Activated CD4-positive, alpha-beta T cell treated with anti-CD3 and anti-CD28 coated beads, Interleukin-2, amount 10 ng/mL, durations not matched to agents 7 days and 5 days (primary cell): Measurements from ENCODE around the gene WDR48. TPM values are rescaled to one million over a fixed set of nuclear protein-coding genes. Genes with fewer than 3 reads are reported as not detected.

Experiments used
- CTCF ChIA-PET: fragments of 350-600 bp; sonication (Branson Sonifier 250); formaldehyde crosslinking; loops from one replicate; lab custom pipeline; 2021; ENCODE audit warnings: antibody characterized with exemption; lab: Charles Lee
- POLR2A ChIA-PET: fragments of 350-600 bp; sonication (Branson Sonifier 250); formaldehyde crosslinking; loops from one replicate; lab custom pipeline; 2021; ENCODE audit warnings: antibody characterized with exemption; lab: Charles Lee
- DNase-seq: peaks from one replicate; pipeline ENCODE4 v3.0.0-alpha.2; 2020
- H3K27ac Mint-ChIP-seq: one replicate; pipeline ENCODE4 v1.8.0; 2021; ENCODE audit warnings: mild to moderate bottlenecking, moderate library complexity, mixed read lengths
- H3K27me3 Mint-ChIP-seq: one replicate; pipeline ENCODE4 v1.8.0; 2021; ENCODE audit warnings: mixed read lengths
- H3K36me3 Mint-ChIP-seq: one replicate; pipeline ENCODE4 v1.8.0; 2021; ENCODE audit warnings: low read depth, mixed read lengths
- H3K4me1 Mint-ChIP-seq: one replicate; pipeline ENCODE4 v1.8.0; 2021; ENCODE audit warnings: mixed read lengths
- H3K4me3 Mint-ChIP-seq: one replicate; pipeline ENCODE4 v1.8.0; 2021; ENCODE audit warnings: mild to moderate bottlenecking, moderate library complexity, mixed read lengths
- H3K9me3 Mint-ChIP-seq: one replicate; pipeline ENCODE4 v1.8.0; 2021; ENCODE audit warnings: mixed read lengths
- total RNA-seq, 2 experiments: library from RNA; stranded (reverse); gene quantifications; one replicate each; pipeline ENCODE4 v1.2.3, GENCODE V29; 2021

Gene WDR48
- total RNA-seq, 2 experiments from 2014 or later: 32.3 to 32.4 TPM

GRCh38 chr3:39098473-39099000 is 46.7 kb downstream of the WDR48 start:
- Mint-ChIP-seq H3K27ac (no peak overlapping the region), H3K9me3 (no peaks in the 10 kb centered on the region), H3K4me1 (peaks cover 14% of the 10 kb centered on the region), H3K4me3 (no peak overlapping the region), H3K36me3 (peaks cover 21% of the 10 kb centered on the region), H3K27me3 (no peaks in the 10 kb centered on the region)
- ChIA-PET CTCF (no interaction called here), POLR2A (no interaction called here)
- peak; percentile 2 for DNase-seq

GRCh38 chr3:39099242-39099641 is 47.4 kb downstream of the WDR48 start:
- Mint-ChIP-seq H3K27ac (no peak overlapping the region), H3K9me3 (no peaks in the 10 kb centered on the region), H3K4me3 (no peak overlapping the region), H3K4me1 (peaks cover 17% of the 10 kb centered on the region), H3K36me3 (peaks cover 14% of the 10 kb centered on the region), H3K27me3 (no peaks in the 10 kb centered on the region)
- POLR2A ChIA-PET: no interaction called here
- CTCF ChIA-PET: no interaction called here
- DNase-seq: no peak

GRCh38 chr3:39099738-39100499 is 48.1 kb downstream of the WDR48 start:
- Mint-ChIP-seq H3K27me3 (no peaks in the 10 kb centered on the region), H3K36me3 (peaks cover 11% of the 10 kb centered on the region), H3K4me3 (no peak overlapping the region), H3K4me1 (peaks cover 18% of the 10 kb centered on the region), H3K27ac (no peak overlapping the region), H3K9me3 (no peaks in the 10 kb centered on the region)
- ChIA-PET CTCF (interaction anchor here (1.7 kb wide), 1 partner anchor 192 kb away, joined by 6 read pairs; no protein-coding TSS in a partner anchor), POLR2A (no interaction called here)
- no peak for DNase-seq

- POLR2A ChIA-PET: no interaction called here
- no peak overlapping the region for H3K4me3 Mint-ChIP-seq
- no peak for DNase-seq
- no peaks in the 10 kb centered on the region for H3K27me3 Mint-ChIP-seq
- peaks cover 24% of the 10 kb centered on the region for H3K4me1 Mint-ChIP-seq
- CTCF ChIA-PET: interaction anchor here (1.7 kb wide), 1 partner anchor 191 kb away, joined by 6 read pairs; no protein-coding TSS in a partner anchor
- H3K27ac Mint-ChIP-seq: no peak overlapping the region
- peaks cover 7% of the 10 kb centered on the region for H3K36me3 Mint-ChIP-seq
- H3K9me3 Mint-ChIP-seq: no peaks in the 10 kb centered on the region
Measured at GRCh38 chr3:39100500-39100886, 48.7 kb downstream of the WDR48 start.

- H3K27ac Mint-ChIP-seq: no peak overlapping the region
- H3K36me3 Mint-ChIP-seq: peaks cover 7% of the 10 kb centered on the region
- ChIA-PET POLR2A (no interaction called here), CTCF (interaction anchor here (0.6 to 1.7 kb wide), 2 partner anchors 16 to 191 kb away, joined by 3 to 6 read pairs; no protein-coding TSS in a partner anchor)
- H3K4me1 Mint-ChIP-seq: peaks cover 30% of the 10 kb centered on the region
- peak; percentile 61 for DNase-seq
- H3K4me3 Mint-ChIP-seq: no peak overlapping the region
- H3K9me3 Mint-ChIP-seq: no peaks in the 10 kb centered on the region
- no peaks in the 10 kb centered on the region for H3K27me3 Mint-ChIP-seq
Measured at GRCh38 chr3:39101022-39101689, 49.3 kb downstream of the WDR48 start.

GRCh38 chr3:39102504-39103323 is 50.9 kb downstream of the WDR48 start:
- Mint-ChIP-seq H3K27me3 (no peaks in the 10 kb centered on the region), H3K9me3 (no peaks in the 10 kb centered on the region), H3K4me1 (peaks cover 41% of the 10 kb centered on the region), H3K36me3 (peaks cover 2% of the 10 kb centered on the region), H3K4me3 (no peak overlapping the region), H3K27ac (no peak overlapping the region)
- ChIA-PET CTCF (no interaction called here), POLR2A (no interaction called here)
- no peak for DNase-seq

- no peak overlapping the region for H3K27ac Mint-ChIP-seq
- ChIA-PET POLR2A (no interaction called here), CTCF (interaction anchor here (6.1 kb wide), 1 partner anchor 189 kb away, joined by 21 read pairs; no protein-coding TSS in a partner anchor)
- DNase-seq: peak; percentile 13
- H3K27me3 Mint-ChIP-seq: no peaks in the 10 kb centered on the region
- H3K4me1 Mint-ChIP-seq: peaks cover 47% of the 10 kb centered on the region
- no peaks in the 10 kb centered on the region for H3K9me3 Mint-ChIP-seq
- peaks cover 2% of the 10 kb centered on the region for H3K36me3 Mint-ChIP-seq
- H3K4me3 Mint-ChIP-seq: no peak overlapping the region
Measured at GRCh38 chr3:39103324-39103693, 51.5 kb downstream of the WDR48 start.

- no peak overlapping the region for H3K4me3 Mint-ChIP-seq
- H3K27me3 Mint-ChIP-seq: no peaks in the 10 kb centered on the region
- H3K9me3 Mint-ChIP-seq: no peaks in the 10 kb centered on the region
- peaks cover 2% of the 10 kb centered on the region for H3K36me3 Mint-ChIP-seq
- POLR2A ChIA-PET: no interaction called here
- H3K4me1 Mint-ChIP-seq: peaks cover 54% of the 10 kb centered on the region
- CTCF ChIA-PET: interaction anchor here (1.0 to 6.1 kb wide), 5 partner anchors 14 to 188 kb away, joined by 3 to 21 read pairs (median 7); no protein-coding TSS in a partner anchor
- H3K27ac Mint-ChIP-seq: no peak overlapping the region
- DNase-seq: peak; percentile 5
Measured at GRCh38 chr3:39103791-39104552, 52.2 kb downstream of the WDR48 start.

GRCh38 chr3:39104961-39105686 is 53.3 kb downstream of the WDR48 start:
- H3K27me3 Mint-ChIP-seq: no peaks in the 10 kb centered on the region
- H3K9me3 Mint-ChIP-seq: no peaks in the 10 kb centered on the region
- POLR2A ChIA-PET: no interaction called here
- H3K4me3 Mint-ChIP-seq: no peak overlapping the region
- CTCF ChIA-PET: interaction anchor here (0.9 to 6.1 kb wide), 10 partner anchors 11 to 261 kb away, joined by 3 to 21 read pairs (median 6); no protein-coding TSS in a partner anchor
- no peak for DNase-seq
- peaks cover 62% of the 10 kb centered on the region for H3K4me1 Mint-ChIP-seq
- H3K36me3 Mint-ChIP-seq: peaks cover 2% of the 10 kb centered on the region
- peak overlapping the region; percentile 71 for H3K27ac Mint-ChIP-seq

GRCh38 chr3:39105687-39106063 is 53.9 kb downstream of the WDR48 start:
- ChIA-PET CTCF (interaction anchor here (0.9 to 6.1 kb wide), 10 partner anchors 9 to 262 kb away, joined by 3 to 21 read pairs (median 5); no protein-coding TSS in a partner anchor), POLR2A (interaction anchor here (0.6 kb wide), 1 partner anchor 255 kb away, joined by 3 read pairs; no protein-coding TSS in a partner anchor)
- peak overlapping the region; percentile 71 for H3K27ac Mint-ChIP-seq
- peaks cover 62% of the 10 kb centered on the region for H3K4me1 Mint-ChIP-seq
- no peaks in the 10 kb centered on the region for H3K27me3 Mint-ChIP-seq
- H3K36me3 Mint-ChIP-seq: peaks cover 2% of the 10 kb centered on the region
- no peak for DNase-seq
- H3K9me3 Mint-ChIP-seq: no peaks in the 10 kb centered on the region
- H3K4me3 Mint-ChIP-seq: peak overlapping the region; percentile 74

GRCh38 chr3:39106281-39106811 is 54.5 kb downstream of the WDR48 start:
- no peaks in the 10 kb centered on the region for H3K27me3 Mint-ChIP-seq
- H3K27ac Mint-ChIP-seq: peak overlapping the region; percentile 81
- no peaks in the 10 kb centered on the region for H3K9me3 Mint-ChIP-seq
- peak overlapping the region; percentile 74 for H3K4me3 Mint-ChIP-seq
- peaks cover 62% of the 10 kb centered on the region for H3K4me1 Mint-ChIP-seq
- H3K36me3 Mint-ChIP-seq: peaks cover 2% of the 10 kb centered on the region
- no peak for DNase-seq
- ChIA-PET CTCF (interaction anchor here (0.9 to 6.1 kb wide), 9 partner anchors 9 to 186 kb away, joined by 3 to 21 read pairs (median 5); no protein-coding TSS in a partner anchor), POLR2A (interaction anchor here (0.6 kb wide), 1 partner anchor 255 kb away, joined by 3 read pairs; no protein-coding TSS in a partner anchor)
